Peyer's patch (tissue), 4 donors: ENCODE data around the gene FNDC3A. TPM values are rescaled to one million over a fixed set of nuclear protein-coding genes. Genes with fewer than 3 reads are reported as not detected.

Source experiments
- DNase-seq, 3 donors: peaks; one replicate each; pipeline ENCODE4 v3.0.0-alpha.2; 2017 to 2019
- H3K27ac ChIP-seq, 4 donors: fragments of 200-600 bp; sonication (generic); one replicate each; pipeline ENCODE4 v1.5.1; 2016 to 2019
- H3K27me3 ChIP-seq, 2 donors: fragments of 200-600 bp; sonication (generic); one replicate each; pipeline ENCODE4 v1.5.1; 2019
- H3K36me3 ChIP-seq, 3 donors: fragments of 200-600 bp; sonication (generic); one replicate each; pipeline ENCODE4 v1.5.1; 2016 to 2019
- H3K4me1 ChIP-seq, 4 donors: fragments of 200-600 bp; sonication (generic); one replicate each; pipeline ENCODE4 v1.5.1; 2016 to 2019
- H3K4me3 ChIP-seq, 4 donors: fragments of 200-600 bp; sonication (generic); 1 replicate in 3 of 4; 2 replicates in 1 of 4; pipeline ENCODE4 v1.5.1; 2016 to 2019; ENCODE audit warnings: mild to moderate bottlenecking in 1 of 4
- H3K9me3 ChIP-seq, 4 donors: fragments of 200-600 bp; sonication (generic); one replicate each; pipeline ENCODE4 v1.5.1; 2016 to 2019; ENCODE audit warnings: mild to moderate bottlenecking in 1 of 4
- POLR2A ChIP-seq, 2 donors: fragments of 450-650 bp; IDR thresholded peaks; one replicate each; pipeline ENCODE4 v1.5.1; 2017; ENCODE audit warnings: antibody characterized with exemption in 2 of 2, mild to moderate bottlenecking in 2 of 2, moderate library complexity in 2 of 2
- small RNA-seq, 2 donors: library from RNA; depleted of rRNA; stranded (forward); fragments of <200 nt; gene quantifications; one replicate each; pipeline ENCODE3, GENCODE V24; 2016
- total RNA-seq, 4 donors: library from RNA; depleted of rRNA; stranded (reverse); fragments of >200 nt; gene quantifications; one replicate each; pipeline ENCODE4 v1.1.0, GENCODE V29; 2016
- TF ChIP-seq, protein P1 (sequence below), 6 experiments: fragments of 450-650 bp in 4 of 6; fragments of 200-600 bp in 2 of 6; sonication (generic) in 1 of 6; IDR thresholded peaks; one replicate each; pipeline ENCODE4 v1.5.1; 2017 to 2019; ENCODE audit warnings: antibody characterized with exemption in 6 of 6, mild to moderate bottlenecking in 3 of 6, moderate library complexity in 1 of 6

The FNDC3A gene
- total RNA-seq, 4 donors from 2014 or later, result 40.4 to 75.0 (median 52.6) TPM

DNA sequence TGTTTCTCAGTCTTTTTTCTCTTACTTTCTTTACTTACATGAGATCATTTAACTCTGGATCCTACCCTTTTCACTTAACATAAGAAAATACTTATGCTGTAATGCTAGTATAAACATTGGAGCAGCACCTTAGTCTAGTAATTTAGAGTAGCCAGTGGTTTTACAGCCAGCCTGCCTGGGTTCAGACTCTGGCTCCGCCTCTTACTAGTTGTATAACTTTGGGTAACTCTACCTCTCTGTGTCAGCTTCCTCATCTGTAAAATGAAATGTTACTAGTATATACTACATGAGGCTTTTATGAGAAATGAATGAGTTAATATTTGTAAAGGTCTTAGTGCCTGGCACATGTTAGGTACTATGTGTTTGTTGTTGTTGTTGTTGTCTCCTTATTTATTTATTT, 277.6 kb downstream of the FNDC3A start:
- H3K4me3 ChIP-seq, result no peak overlapping the region
- no peaks in the 10 kb centered on the region for H3K27me3 ChIP-seq
- peaks cover 0 to 10% (median 2%) of the 10 kb centered on the region in 4 donors for H3K4me1 ChIP-seq
- peaks cover 0 to 16% (median 0%) of the 10 kb centered on the region in 3 donors for H3K36me3 ChIP-seq
- DNase-seq, result no peak
- no peaks in the 10 kb centered on the region for H3K9me3 ChIP-seq
- no peak overlapping the region for H3K27ac ChIP-seq
- TF ChIP-seq POLR2A (IDR thresholded peaks at IDR 0.05), result no peak
- TF ChIP-seq, protein P1, sequence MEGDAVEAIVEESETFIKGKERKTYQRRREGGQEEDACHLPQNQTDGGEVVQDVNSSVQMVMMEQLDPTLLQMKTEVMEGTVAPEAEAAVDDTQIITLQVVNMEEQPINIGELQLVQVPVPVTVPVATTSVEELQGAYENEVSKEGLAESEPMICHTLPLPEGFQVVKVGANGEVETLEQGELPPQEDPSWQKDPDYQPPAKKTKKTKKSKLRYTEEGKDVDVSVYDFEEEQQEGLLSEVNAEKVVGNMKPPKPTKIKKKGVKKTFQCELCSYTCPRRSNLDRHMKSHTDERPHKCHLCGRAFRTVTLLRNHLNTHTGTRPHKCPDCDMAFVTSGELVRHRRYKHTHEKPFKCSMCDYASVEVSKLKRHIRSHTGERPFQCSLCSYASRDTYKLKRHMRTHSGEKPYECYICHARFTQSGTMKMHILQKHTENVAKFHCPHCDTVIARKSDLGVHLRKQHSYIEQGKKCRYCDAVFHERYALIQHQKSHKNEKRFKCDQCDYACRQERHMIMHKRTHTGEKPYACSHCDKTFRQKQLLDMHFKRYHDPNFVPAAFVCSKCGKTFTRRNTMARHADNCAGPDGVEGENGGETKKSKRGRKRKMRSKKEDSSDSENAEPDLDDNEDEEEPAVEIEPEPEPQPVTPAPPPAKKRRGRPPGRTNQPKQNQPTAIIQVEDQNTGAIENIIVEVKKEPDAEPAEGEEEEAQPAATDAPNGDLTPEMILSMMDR (IDR thresholded peaks at IDR 0.05), result no peak

DNA sequence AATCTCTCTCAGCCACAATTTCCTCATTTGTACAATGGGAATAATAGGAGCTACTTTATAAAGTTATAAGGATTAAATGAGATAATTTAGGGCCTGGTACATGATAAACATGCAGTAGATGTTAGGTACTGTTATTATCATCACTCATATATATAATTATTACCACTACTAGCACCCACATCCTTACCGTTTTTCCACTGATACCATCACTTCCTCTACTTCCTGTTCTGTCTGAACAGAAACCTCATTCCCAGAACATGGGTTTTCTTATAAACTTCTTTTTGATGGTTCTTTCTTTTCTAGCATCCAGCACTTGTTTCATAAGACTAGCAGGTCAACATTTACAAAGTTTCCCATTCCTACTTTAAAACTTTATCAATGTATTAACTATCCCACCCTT, 278.3 kb downstream of the FNDC3A start:
- H3K36me3 ChIP-seq, result peaks cover 0 to 16% (median 0%) of the 10 kb centered on the region in 3 donors

DNA sequence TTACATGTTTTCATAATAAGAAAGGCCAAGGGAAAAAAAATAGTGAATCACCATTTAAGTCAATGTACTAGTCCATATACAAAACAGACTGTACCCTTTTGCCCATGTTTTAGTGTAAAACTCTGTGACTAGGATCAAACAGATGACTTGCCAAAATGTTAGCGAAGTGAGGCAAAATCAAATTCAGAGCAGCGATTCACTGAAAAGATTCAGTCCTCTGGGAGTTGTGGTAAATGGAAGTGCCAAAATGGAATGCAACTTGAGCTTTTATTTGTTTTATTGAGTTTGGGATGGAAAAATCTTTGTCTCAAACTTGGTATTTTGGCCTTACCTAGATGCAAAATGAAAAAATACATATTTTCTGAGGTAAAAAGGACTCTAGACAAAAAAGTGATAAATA, 281.1 kb downstream of the FNDC3A start:
- peaks cover 0 to 43% (median 0%) of the 10 kb centered on the region in 3 donors for H3K36me3 ChIP-seq
- H3K9me3 ChIP-seq, result no peaks in the 10 kb centered on the region
- H3K4me3 ChIP-seq, result no peak overlapping the region
- no peak for DNase-seq
- no peak overlapping the region for H3K27ac ChIP-seq
- H3K4me1 ChIP-seq, result no peaks in the 10 kb centered on the region
- no peaks in the 10 kb centered on the region for H3K27me3 ChIP-seq
- TF ChIP-seq, protein P1 (IDR thresholded peaks at IDR 0.05), result no peak
- no peak for TF ChIP-seq POLR2A (IDR thresholded peaks at IDR 0.05)

More for the DNA sequence above, 278.3 kb downstream of the FNDC3A start:
- no peak overlapping the region for H3K4me3 ChIP-seq
- no peaks in the 10 kb centered on the region for H3K9me3 ChIP-seq
- DNase-seq, result no peak
- no peak overlapping the region for H3K27ac ChIP-seq
- peaks cover 0 to 4% (median 0%) of the 10 kb centered on the region in 4 donors for H3K4me1 ChIP-seq
- TF ChIP-seq POLR2A (IDR thresholded peaks at IDR 0.05), result no peak
- TF ChIP-seq, protein P1 (IDR thresholded peaks at IDR 0.05), result no peak
- H3K27me3 ChIP-seq, result no peaks in the 10 kb centered on the region

DNA sequence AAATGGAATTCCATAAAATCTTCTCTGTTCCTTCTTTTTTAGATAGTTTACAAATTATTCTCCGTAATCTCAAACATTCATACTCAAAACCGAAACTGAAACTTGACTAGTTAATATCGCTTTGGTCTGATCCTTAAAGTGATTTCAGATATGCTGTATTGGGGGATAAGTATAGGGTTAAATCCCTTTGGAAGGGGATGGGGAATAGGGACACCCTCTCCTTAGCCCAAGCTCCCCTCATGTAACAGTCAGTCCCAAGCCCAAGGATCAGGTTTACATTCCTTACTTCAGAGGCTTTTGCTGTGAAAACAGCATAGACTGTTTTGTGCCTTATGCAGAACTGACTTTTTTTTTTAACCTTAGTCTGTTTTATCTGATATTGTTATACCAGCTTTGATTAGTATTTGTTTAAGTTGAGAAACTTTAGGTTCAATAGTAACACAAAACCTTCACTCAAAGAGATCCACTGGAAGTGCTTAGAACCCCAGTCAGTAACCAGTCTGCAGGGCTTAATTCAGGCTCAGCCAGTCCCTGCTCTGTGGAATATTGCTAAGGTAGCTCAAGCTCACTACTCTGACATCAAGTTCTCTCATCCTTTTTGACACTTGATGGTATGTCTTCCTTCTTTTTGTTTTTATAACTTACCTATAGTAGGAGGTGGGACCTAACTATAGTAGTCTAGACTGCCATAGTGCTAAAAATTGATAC, 282.5 kb downstream of the FNDC3A start:
- TF ChIP-seq POLR2A (IDR thresholded peaks at IDR 0.05), result no peak
- TF ChIP-seq, protein P1 (IDR thresholded peaks at IDR 0.05), result no peak
- H3K4me1 ChIP-seq, result no peaks in the 10 kb centered on the region
- H3K27ac ChIP-seq, result peak overlapping the region in 3 of 4 donors; percentile 7 to 37 (median 36)
- no peaks in the 10 kb centered on the region for H3K9me3 ChIP-seq
- DNase-seq, result no peak
- H3K27me3 ChIP-seq, result no peaks in the 10 kb centered on the region
- peak overlapping the region; percentile 3 to 45 (median 32) for H3K4me3 ChIP-seq
- H3K36me3 ChIP-seq, result peaks cover 0 to 45% (median 0%) of the 10 kb centered on the region in 3 donors

Small RNA genes within 50 kb of the gene (small RNA-seq; reads per million reads assigned to genes)
- gene COX7CP1, result 0 reads per million in 2 donors
- 0 reads per million in 2 donors for gene RNU6-60P
- 0 reads per million in 2 donors for gene RNY3P2

Other genes with a start within 250 kb of the FNDC3A start
- not detected for gene MLNR, start 244.4 kb downstream of the FNDC3A start, total RNA-seq